DOHH2 (cell line): Measurements from ENCODE around the gene TMEM53.

Experiments used
- H3F3A ChIP-seq: fragments of 200-600 bp; sonication (generic), shearing (Covaris generic); 2 replicates; pipeline ENCODE4 v1.6.0; 2016; ENCODE audit warnings: antibody characterized with exemption, mild to moderate bottlenecking; ENCODE audit not compliant: control insufficient read depth, insufficient read depth
- H3K27ac ChIP-seq: fragments of 200-600 bp; sonication (generic); 2 replicates; pipeline ENCODE4 v1.5.1; 2014; ENCODE audit warnings: low read depth, mild to moderate bottlenecking, low read length, moderate library complexity
- H3K27me3 ChIP-seq: fragments of 200-600 bp; sonication (generic); 2 replicates; pipeline ENCODE4 v1.6.1; 2014; ENCODE audit warnings: mild to moderate bottlenecking, low read length, mixed read lengths; ENCODE audit not compliant: control insufficient read depth
- H3K36me3 ChIP-seq: fragments of 200-600 bp; sonication (generic); 2 replicates; pipeline ENCODE4 v1.6.1; 2014; ENCODE audit warnings: mild to moderate bottlenecking, low read length, moderate library complexity, mixed read lengths; ENCODE audit not compliant: control insufficient read depth
- H3K4me1 ChIP-seq: fragments of 200-600 bp; sonication (generic); 2 replicates; pipeline ENCODE4 v1.6.1; 2014; ENCODE audit warnings: mild to moderate bottlenecking, low read length, mixed read lengths; ENCODE audit not compliant: control insufficient read depth
- H3K4me2 ChIP-seq: fragments of 200-600 bp; sonication (generic); 2 replicates; pipeline ENCODE4 v1.6.0; 2014; ENCODE audit warnings: mild to moderate bottlenecking, low read length, moderate library complexity
- H3K4me3 ChIP-seq: fragments of 200-600 bp; sonication (generic); 2 replicates; pipeline ENCODE4 v1.5.1; 2014; ENCODE audit warnings: mild to moderate bottlenecking, low read length, mixed read lengths
- H3K79me2 ChIP-seq: fragments of 200-600 bp; sonication (generic); 2 replicates; pipeline ENCODE4 v1.6.1; 2014; ENCODE audit warnings: mild to moderate bottlenecking, low read length, mixed read lengths; ENCODE audit not compliant: control insufficient read depth
- H3K9me2 ChIP-seq: fragments of 200-600 bp; sonication (generic); replicated peaks from 2 replicates; pipeline ENCODE4 v1.6.1; 2014; ENCODE audit warnings: mild to moderate bottlenecking, low read length, mixed read lengths; ENCODE audit not compliant: control insufficient read depth
- H3K9me3 ChIP-seq: fragments of 200-600 bp; sonication (generic); 2 replicates; pipeline ENCODE4 v1.6.1; 2014; ENCODE audit warnings: antibody characterized with exemption, low read length, mixed read lengths; ENCODE audit not compliant: control insufficient read depth, insufficient read depth
- H4K20me1 ChIP-seq: fragments of 200-600 bp; sonication (generic); 2 replicates; pipeline ENCODE4 v1.6.0; 2014; ENCODE audit warnings: low read depth, mild to moderate bottlenecking, antibody characterized with exemption, low read length, moderate library complexity; ENCODE audit not compliant: control insufficient read depth, insufficient read depth
- CTCF ChIP-seq: fragments of 200-600 bp; sonication (generic); IDR thresholded peaks from one replicate; pipeline ENCODE4 v1.5.1; 2014; ENCODE audit warnings: antibody characterized with exemption, mild to moderate bottlenecking, low read depth, low read length; ENCODE audit not compliant: poor library complexity, severe bottlenecking
- EZH2phosphoT487 ChIP-seq: fragments of 200-600 bp; sonication (generic); IDR thresholded peaks from 2 replicates; pipeline ENCODE4 v1.6.1; 2017; ENCODE audit warnings: borderline replicate concordance, mild to moderate bottlenecking, antibody characterized with exemption, low read length, moderate library complexity, mixed read lengths

TMEM53 gene

DNA sequence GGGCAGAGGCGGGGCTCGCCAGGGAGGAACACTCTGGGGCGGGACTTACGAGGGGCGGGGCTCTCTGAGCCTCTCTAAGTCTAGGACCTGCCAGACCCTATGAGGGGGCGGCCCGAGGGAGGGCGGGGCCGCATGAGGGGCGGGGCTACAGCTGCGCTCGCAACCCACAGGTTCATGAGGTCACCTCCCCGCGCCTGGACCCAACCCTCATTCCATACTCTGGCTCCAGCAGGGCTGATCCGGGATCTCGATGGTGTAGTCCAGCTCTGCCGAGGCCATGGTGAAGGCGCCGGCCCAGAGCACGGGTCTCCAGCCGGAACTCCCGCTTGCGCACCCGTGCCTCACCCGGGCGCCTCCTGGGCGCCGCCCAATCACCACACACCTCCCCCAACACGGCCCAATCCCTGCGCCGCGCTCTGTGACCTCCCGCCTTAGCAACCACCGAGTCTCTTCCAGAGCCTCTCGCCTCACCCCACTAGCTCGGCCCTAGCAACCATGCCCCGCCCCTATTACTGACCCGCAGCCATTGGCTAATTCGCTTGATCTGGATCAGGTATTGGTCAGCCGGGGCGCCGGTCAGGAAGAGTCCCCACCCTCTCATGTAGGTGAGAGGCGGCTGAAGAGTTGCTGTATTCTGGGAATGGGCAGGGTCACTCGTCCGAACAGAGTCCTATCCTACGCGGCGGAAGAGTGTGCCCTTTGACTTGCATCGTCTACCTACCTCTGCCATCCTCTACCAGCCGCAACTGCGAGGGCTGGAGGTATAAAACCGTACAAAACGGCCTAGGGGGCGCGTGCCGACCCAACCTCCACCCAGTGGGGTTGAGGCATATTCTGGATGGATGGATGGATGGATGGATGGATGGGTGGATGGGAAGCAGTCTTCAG lies at the start of gene TMEM53, which contains the start of gene ARMH1:
TMEM53 (minus strand) TSS at position 369 of the 888 bp plus-strand sequence; CDS start at position 279, 90 bp downstream.
ARMH1 (plus strand) TSS at position 602 of the 888 bp plus-strand sequence. CDS start 14,984 bp downstream, outside the sequence.
- Histone ChIP-seq H3K4me2 (peak within 1 kb of the TSS; percentile 96), H4K20me1 (0 out of 2 replicates have a peak, but pooled peaks cover 5% of the 10 kb centered on the region), H3K27me3 (peaks cover 11% of the 10 kb centered on the region), H3K79me2 (peaks cover 3% of the 10 kb centered on the region; the same call in 1 of the 2 replicates), H3K9me2 (no peaks in the 10 kb centered on the region), H3K4me3 (peak within 1 kb of the TSS; percentile 87), H3F3A (peaks cover 5% of the 10 kb centered on the region), H3K9me3 (no peaks in the 10 kb centered on the region), H3K4me1 (peaks cover 55% of the 10 kb centered on the region), H3K36me3 (no peaks in the 10 kb centered on the region), H3K27ac (peak within 1 kb of the TSS; percentile 53)
- TF ChIP-seq CTCF: peak; percentile 43
- no peak for TF ChIP-seq EZH2phosphoT487

- peaks cover 58% of the 10 kb centered on the region for H3K4me1 ChIP-seq
Measured at GRCh38 chr1:44723496-44724295, 49.4 kb upstream of the TMEM53 start.

DNA sequence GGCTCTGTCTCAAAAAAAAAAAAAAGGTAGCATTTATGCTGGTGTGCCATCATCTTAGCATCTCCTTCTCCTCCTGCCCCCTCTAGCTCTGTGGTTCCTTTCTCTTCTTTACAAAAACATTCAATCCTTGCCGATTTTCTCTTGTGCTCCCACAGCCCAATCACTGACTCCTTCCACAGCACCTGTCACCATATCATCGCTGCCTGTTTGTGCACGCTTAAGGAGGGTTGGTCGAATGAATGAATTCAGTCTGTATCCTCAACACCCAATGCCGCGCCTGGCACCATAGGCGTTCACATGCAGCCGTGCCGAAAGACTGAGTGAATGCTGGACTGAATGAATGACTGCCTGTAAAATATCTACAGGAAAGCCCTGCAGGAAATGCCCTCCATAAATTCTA lies 48.8 kb upstream of the TMEM53 start:
- Histone ChIP-seq H3K27ac (peak overlapping the region; percentile 78), H3F3A (peaks cover 11% of the 10 kb centered on the region), H3K36me3 (no peaks in the 10 kb centered on the region), H3K9me3 (no peaks in the 10 kb centered on the region), H3K4me3 (peak overlapping the region; percentile 67), H3K9me2 (no peaks in the 10 kb centered on the region), H3K27me3 (no peaks in the 10 kb centered on the region), H3K4me2 (peak overlapping the region; percentile 92), H4K20me1 (no peaks in the 10 kb centered on the region), H3K79me2 (no peaks in the 10 kb centered on the region), H3K4me1 (peaks cover 55% of the 10 kb centered on the region)
- no peak for TF ChIP-seq EZH2phosphoT487
- no peak for TF ChIP-seq CTCF

More at GRCh38 chr1:44723496-44724295, 49.4 kb upstream of the TMEM53 start:
- H3K4me2 ChIP-seq: peak overlapping the region; percentile 92
- TF ChIP-seq EZH2phosphoT487 (no peak), CTCF (no peak)
- H3K4me3 ChIP-seq: peak overlapping the region; percentile 67
- H3K27ac ChIP-seq: peak overlapping the region; percentile 78
- no peaks in the 10 kb centered on the region for H3K36me3 ChIP-seq
- peaks cover 11% of the 10 kb centered on the region for H3F3A ChIP-seq
- no peaks in the 10 kb centered on the region for H3K9me2 ChIP-seq
- H3K9me3 ChIP-seq: no peaks in the 10 kb centered on the region
- H4K20me1 ChIP-seq: no peaks in the 10 kb centered on the region
- no peaks in the 10 kb centered on the region for H3K79me2 ChIP-seq
- H3K27me3 ChIP-seq: no peaks in the 10 kb centered on the region
